Measurements from ENCODE around the gene CFAP46. TPM values are rescaled to one million over a fixed set of nuclear protein-coding genes. Genes with fewer than 3 reads are reported as not detected.

Gene CFAP46
- total and polyA plus RNA-seq, 2 of the 4 experiments (the other 2 are of a cell fraction), result 1.3 to 1.8 TPM

DNA sequence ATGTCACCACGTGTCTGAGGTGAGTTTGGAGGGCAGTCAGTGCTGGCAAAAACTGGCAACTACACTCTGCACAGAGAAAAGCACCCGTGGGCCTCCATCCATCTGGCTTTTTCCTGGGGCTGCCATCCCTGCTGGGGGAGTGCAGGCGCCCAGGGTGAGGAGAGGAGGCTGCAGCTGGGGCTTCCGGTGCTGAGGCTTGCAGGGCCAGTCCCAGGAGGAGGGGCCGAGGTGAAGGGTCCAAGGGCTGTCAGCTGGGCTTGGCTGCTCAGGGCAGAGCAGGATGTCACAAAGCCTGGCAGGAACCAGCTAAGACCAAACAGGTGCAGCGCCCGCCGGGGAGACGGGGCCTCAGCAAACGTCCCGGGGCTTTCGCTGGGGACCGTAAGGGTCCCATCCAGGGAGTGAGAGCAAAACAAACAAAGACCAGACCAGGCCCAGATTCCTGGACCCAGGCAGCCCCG is 77.2 kb downstream of the CFAP46 start:
- H3K9me3 ChIP-seq (ENCODE audit: control insufficient read depth, insufficient read depth, low read length), result no peaks in the 10 kb centered on the region; the same call in 1 of the 2 replicates
- no peak overlapping the region for H2BK5ac ChIP-seq (ENCODE audit: low read depth, low read length, poor library complexity, severe bottlenecking)
- in situ Hi-C loops (cut with MboI; ENCODE audit: low sequenced_read_pairs) (no loop called here), dilution Hi-C loops (cut with HindIII; ENCODE audit: low sequenced_read_pairs, unreplicated experiment) (no loop called here), intact Hi-C loops (cut with micrococcal nuclease) (no loop called here)
- no peaks in the 10 kb centered on the region for H3K4me1 ChIP-seq (ENCODE audit: control insufficient read depth, insufficient read depth, low read length)
- no peak overlapping the region for H2AK9ac ChIP-seq (replicated peaks; ENCODE audit: low read depth, low read length, poor library complexity)
- ATAC-seq (ENCODE audit: low read depth) (no peak), DNase-seq (no peak)
- CTCF ChIA-PET, result no interaction called here
- H2BK120ac ChIP-seq (ENCODE audit: low read depth, low read length), result no peak overlapping the region
- TF ChIP-seq FOS (IDR thresholded peaks at IDR 0.05; ENCODE audit: low read depth, low read length) (no peak), POLR2A (IDR thresholded peaks at IDR 0.05; ENCODE audit: low read depth, low read length) (no peak), MAFK (IDR thresholded peaks at IDR 0.05; ENCODE audit: low read depth, low read length) (no peak), MAZ (IDR thresholded peaks at IDR 0.05; ENCODE audit: borderline replicate concordance, low read depth, low read length) (no peak), MXI1 (IDR thresholded peaks at IDR 0.05; ENCODE audit: borderline replicate concordance, low read depth, low read length) (no peak), RFX5 (IDR thresholded peaks at IDR 0.05; ENCODE audit: low read depth, low read length) (no peak), SMC3 (IDR thresholded peaks at IDR 0.05; ENCODE audit: low read depth, low read length) (no peak), NFE2L2 (IDR thresholded peaks at IDR 0.05; ENCODE audit: low read depth, low read length) (no peak), RAD21 (IDR thresholded peaks at IDR 0.05; ENCODE audit: low read length) (no peak), BHLHE40 (IDR thresholded peaks at IDR 0.05; ENCODE audit: low read depth, low read length) (no peak), CEBPB (IDR thresholded peaks at IDR 0.05; ENCODE audit: low read depth, low read length) (no peak), CHD1 (IDR thresholded peaks at IDR 0.05; ENCODE audit: low read depth, low read length) (no peak), RCOR1 (IDR thresholded peaks at IDR 0.05; ENCODE audit: insufficient replicate concordance, low read length) (no peak)
- TF ChIP-seq, protein P1, sequence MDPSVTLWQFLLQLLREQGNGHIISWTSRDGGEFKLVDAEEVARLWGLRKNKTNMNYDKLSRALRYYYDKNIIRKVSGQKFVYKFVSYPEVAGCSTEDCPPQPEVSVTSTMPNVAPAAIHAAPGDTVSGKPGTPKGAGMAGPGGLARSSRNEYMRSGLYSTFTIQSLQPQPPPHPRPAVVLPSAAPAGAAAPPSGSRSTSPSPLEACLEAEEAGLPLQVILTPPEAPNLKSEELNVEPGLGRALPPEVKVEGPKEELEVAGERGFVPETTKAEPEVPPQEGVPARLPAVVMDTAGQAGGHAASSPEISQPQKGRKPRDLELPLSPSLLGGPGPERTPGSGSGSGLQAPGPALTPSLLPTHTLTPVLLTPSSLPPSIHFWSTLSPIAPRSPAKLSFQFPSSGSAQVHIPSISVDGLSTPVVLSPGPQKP (IDR thresholded peaks at IDR 0.05; ENCODE audit: borderline replicate concordance, low read depth, low read length), result no peak
- TF ChIP-seq, protein P2, sequence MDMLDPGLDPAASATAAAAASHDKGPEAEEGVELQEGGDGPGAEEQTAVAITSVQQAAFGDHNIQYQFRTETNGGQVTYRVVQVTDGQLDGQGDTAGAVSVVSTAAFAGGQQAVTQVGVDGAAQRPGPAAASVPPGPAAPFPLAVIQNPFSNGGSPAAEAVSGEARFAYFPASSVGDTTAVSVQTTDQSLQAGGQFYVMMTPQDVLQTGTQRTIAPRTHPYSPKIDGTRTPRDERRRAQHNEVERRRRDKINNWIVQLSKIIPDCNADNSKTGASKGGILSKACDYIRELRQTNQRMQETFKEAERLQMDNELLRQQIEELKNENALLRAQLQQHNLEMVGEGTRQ (IDR thresholded peaks at IDR 0.05; ENCODE audit: low read depth, low read length), result no peak
- TF ChIP-seq, protein P3, sequence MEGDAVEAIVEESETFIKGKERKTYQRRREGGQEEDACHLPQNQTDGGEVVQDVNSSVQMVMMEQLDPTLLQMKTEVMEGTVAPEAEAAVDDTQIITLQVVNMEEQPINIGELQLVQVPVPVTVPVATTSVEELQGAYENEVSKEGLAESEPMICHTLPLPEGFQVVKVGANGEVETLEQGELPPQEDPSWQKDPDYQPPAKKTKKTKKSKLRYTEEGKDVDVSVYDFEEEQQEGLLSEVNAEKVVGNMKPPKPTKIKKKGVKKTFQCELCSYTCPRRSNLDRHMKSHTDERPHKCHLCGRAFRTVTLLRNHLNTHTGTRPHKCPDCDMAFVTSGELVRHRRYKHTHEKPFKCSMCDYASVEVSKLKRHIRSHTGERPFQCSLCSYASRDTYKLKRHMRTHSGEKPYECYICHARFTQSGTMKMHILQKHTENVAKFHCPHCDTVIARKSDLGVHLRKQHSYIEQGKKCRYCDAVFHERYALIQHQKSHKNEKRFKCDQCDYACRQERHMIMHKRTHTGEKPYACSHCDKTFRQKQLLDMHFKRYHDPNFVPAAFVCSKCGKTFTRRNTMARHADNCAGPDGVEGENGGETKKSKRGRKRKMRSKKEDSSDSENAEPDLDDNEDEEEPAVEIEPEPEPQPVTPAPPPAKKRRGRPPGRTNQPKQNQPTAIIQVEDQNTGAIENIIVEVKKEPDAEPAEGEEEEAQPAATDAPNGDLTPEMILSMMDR (conservative IDR thresholded peaks at IDR 0.05; ENCODE audit: low read depth, low read length), result no peak
- no peak overlapping the region for H3K4me3 ChIP-seq (ENCODE audit: insufficient read depth, low read depth, low read length)
- no peak overlapping the region for H3K27ac ChIP-seq (ENCODE audit: insufficient read depth, low read length)
- H3K56ac ChIP-seq (ENCODE audit: extremely low read depth, insufficient read depth, low read length), result no peak overlapping the region
- no peaks in the 10 kb centered on the region for H3K36me3 ChIP-seq (ENCODE audit: control insufficient read depth, insufficient read depth, low read length)
- H2AFZ ChIP-seq (replicated peaks; ENCODE audit: low read length, poor library complexity), result no peak overlapping the region
- no peaks in the 10 kb centered on the region for H3K9me1 ChIP-seq (ENCODE audit: insufficient read depth, low read length)
- H3K27me3 ChIP-seq (ENCODE audit: control insufficient read depth, insufficient read depth, low read length), result peaks cover 10% of the 10 kb centered on the region
- WGBS, 2 experiments (ENCODE audit: extremely low coverage in 2 of 2, insufficient read length in 1 of 2), result 69% methylated on average over 9 of the region's 14 CpGs; no CpG with 5 or more reads in 1 of the 2 experiments
- H3K23ac ChIP-seq (ENCODE audit: low read depth, low read length), result no peak overlapping the region
- H2AK5ac ChIP-seq (ENCODE audit: low read depth, low read length), result no peak overlapping the region
- H2BK20ac ChIP-seq (ENCODE audit: low read depth, low read length), result no peak overlapping the region
- no peak overlapping the region for H3K4ac ChIP-seq (ENCODE audit: low read depth, low read length)
- no peak overlapping the region for H3K14ac ChIP-seq (replicated peaks; ENCODE audit: low read depth, low read length)
- no peak overlapping the region for H4K8ac ChIP-seq (ENCODE audit: low read depth in 2 of 2, low read length in 2 of 2)
- H3K9ac ChIP-seq (ENCODE audit: low read depth, low read length), result no peak overlapping the region
- no peak overlapping the region for H4K91ac ChIP-seq (ENCODE audit: insufficient read depth, low read depth, low read length)
- no peaks in the 10 kb centered on the region for H4K20me1 ChIP-seq (ENCODE audit: insufficient read depth, low read length)
- POLR2A ChIA-PET (ENCODE audit: unreplicated experiment), result no interaction called here
- H3K18ac ChIP-seq (ENCODE audit: low read depth, low read length), result no peak overlapping the region
- no peak overlapping the region for H2BK15ac ChIP-seq (ENCODE audit: low read depth, low read length)
- H4K5ac ChIP-seq (ENCODE audit: low read depth, low read length), result no peak overlapping the region
- H3K79me1 ChIP-seq (ENCODE audit: low read depth in 1 of 2, low read length in 2 of 2), result no peaks in the 10 kb centered on the region
- no peak overlapping the region for H3K4me2 ChIP-seq (ENCODE audit: low read depth, low read length)
- no TSS peak for BruUV-seq (replicated peaks)
